HEK293T (cell line): ENCODE measurements around the gene ATP5PD.

Source experiments
- ARNT ChIP-seq: fragments of 450-650 bp; IDR thresholded peaks from 2 replicates; pipeline ENCODE4 v1.6.1; 2017; ENCODE audit warnings: mild to moderate bottlenecking
- BHLHE40 ChIP-seq: fragments of 450-650 bp; IDR thresholded peaks from 2 replicates; pipeline ENCODE4 v1.6.1; 2016; ENCODE audit warnings: mild to moderate bottlenecking, moderate library complexity, borderline replicate concordance
- CTBP1 ChIP-seq: fragments of 450-650 bp; IDR thresholded peaks from 2 replicates; pipeline ENCODE4 v1.6.1; 2016; ENCODE audit warnings: borderline replicate concordance
- ELF4 ChIP-seq: fragments of 450-650 bp; IDR thresholded peaks from 2 replicates; pipeline ENCODE4 v1.6.1; 2017; ENCODE audit warnings: antibody characterized with exemption
- FOXA1 ChIP-seq: fragments of 450-650 bp; IDR thresholded peaks from 2 replicates; pipeline ENCODE4 v1.6.1; 2016; ENCODE audit warnings: mild to moderate bottlenecking
- FOXK2 ChIP-seq: fragments of 450-650 bp; IDR thresholded peaks from 2 replicates; pipeline ENCODE4 v1.6.1; 2016; ENCODE audit warnings: mild to moderate bottlenecking
- FOXM1 ChIP-seq: fragments of 450-650 bp; IDR thresholded peaks from 2 replicates; pipeline ENCODE4 v1.6.1; 2017; ENCODE audit warnings: mild to moderate bottlenecking, borderline replicate concordance
- HDGF ChIP-seq: fragments of 450-650 bp; IDR thresholded peaks from 2 replicates; pipeline ENCODE4 v1.6.1; 2017; ENCODE audit warnings: antibody characterized with exemption, borderline replicate concordance
- LEF1 ChIP-seq: fragments of 450-650 bp; IDR thresholded peaks from 2 replicates; pipeline ENCODE4 v1.6.1; 2017; ENCODE audit warnings: mild to moderate bottlenecking, borderline replicate concordance
- SP1 ChIP-seq: fragments of 450-650 bp; IDR thresholded peaks from 2 replicates; pipeline ENCODE4 v1.6.1; 2017

- no peak for TF ChIP-seq BHLHE40
- no peak for TF ChIP-seq LEF1
- no peak for TF ChIP-seq HDGF
- TF ChIP-seq SP1: no peak
- no peak for TF ChIP-seq FOXK2
- TF ChIP-seq CTBP1: no peak
- TF ChIP-seq FOXM1: peak; percentile 60; the same call in 1 of the 2 replicates
- TF ChIP-seq FOXA1: no peak
- peak; percentile 52; the same call in 1 of the 2 replicates for TF ChIP-seq ARNT
- no peak for TF ChIP-seq ELF4
Observed at GRCh38 chr17:75033346-75034235, 13.2 kb downstream of the ATP5PD start.
